ENCODE measurements around the gene RBM33.
A peak's percentile ranks its signal among the peaks of the same experiment; 100 is the strongest.

RBM33 gene

DNA sequence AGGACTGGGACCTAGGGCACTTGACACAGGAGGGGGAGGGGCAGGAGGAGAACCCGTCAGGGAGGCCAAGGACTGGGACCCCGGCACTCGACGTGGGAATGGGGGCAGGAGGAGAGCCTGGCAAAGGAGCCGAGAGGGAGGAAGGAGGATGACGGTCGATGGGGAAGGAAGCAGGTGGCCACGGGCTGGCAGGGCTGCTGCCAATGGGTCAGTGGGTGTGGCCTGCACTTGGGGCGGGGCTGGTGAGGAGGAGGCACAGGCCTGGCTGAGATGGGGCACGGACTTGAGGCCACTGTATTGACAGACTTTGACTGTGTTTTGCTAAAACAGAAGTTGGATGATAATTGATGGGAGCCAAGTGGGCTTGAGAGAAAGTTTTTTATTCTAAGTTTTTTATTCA, 68.9 kb downstream of the RBM33 start:
- CTCF ChIA-PET = no interaction called here
- peaks cover 0 to 89% of the 10 kb centered on the region in 2 experiments; a peak in 1 of 3 replicates for H3K36me3 ChIP-seq (ENCODE audit: control insufficient read depth in 2 of 2, insufficient read depth in 1 of 2, low read length in 2 of 2)
- no peaks in the 10 kb centered on the region for H3K9me3 ChIP-seq (ENCODE audit: control insufficient read depth, insufficient read depth, low read depth, low read length)
- H3K4me1 ChIP-seq (ENCODE audit: control insufficient read depth, insufficient read depth, low read length) = no peaks in the 10 kb centered on the region
- H3K27ac ChIP-seq (ENCODE audit: extremely low read depth, low read depth, low read length) = no peak overlapping the region
- no peak overlapping the region for H3K4me3 ChIP-seq (ENCODE audit: low read depth, low read length)
- POLR2A ChIA-PET = no interaction called here
- no peak for TF ChIP-seq MZF1 (tag by site-specific recombination; IDR thresholded peaks at IDR 0.05; ENCODE audit: borderline replicate concordance)
- TF ChIP-seq KLF9 (tag by site-specific recombination; IDR thresholded peaks at IDR 0.05; ENCODE audit: low read depth) = peak; percentile 74; the same call in 1 of the 2 replicates

GRCh38 chr7:155714702-155715101, 70.2 kb downstream of the RBM33 start:
- TF ChIP-seq KLF1 (tag by site-specific recombination; IDR thresholded peaks at IDR 0.05) = peak; percentile 65; the same call in 1 of the 2 replicates
- TF ChIP-seq, protein P1, sequence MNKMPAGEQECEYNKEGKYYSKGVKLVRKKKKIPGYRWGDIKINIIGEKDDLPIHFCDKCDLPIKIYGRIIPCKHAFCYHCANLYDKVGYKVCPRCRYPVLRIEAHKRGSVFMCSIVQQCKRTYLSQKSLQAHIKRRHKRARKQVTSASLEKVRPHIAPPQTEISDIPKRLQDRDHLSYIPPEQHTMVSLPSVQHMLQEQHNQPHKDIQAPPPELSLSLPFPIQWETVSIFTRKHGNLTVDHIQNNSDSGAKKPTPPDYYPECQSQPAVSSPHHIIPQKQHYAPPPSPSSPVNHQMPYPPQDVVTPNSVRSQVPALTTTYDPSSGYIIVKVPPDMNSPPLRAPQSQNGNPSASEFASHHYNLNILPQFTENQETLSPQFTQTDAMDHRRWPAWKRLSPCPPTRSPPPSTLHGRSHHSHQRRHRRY (tag by site-specific recombination; IDR thresholded peaks at IDR 0.05) = no peak
- Histone ChIP-seq H3K27ac (ENCODE audit: extremely low read depth, low read depth, low read length) (no peak overlapping the region), H3K4me1 (ENCODE audit: control insufficient read depth, insufficient read depth, low read length) (no peaks in the 10 kb centered on the region), H3K4me3 (ENCODE audit: low read depth, low read length) (no peak overlapping the region), H3K9me3 (ENCODE audit: control insufficient read depth, insufficient read depth, low read depth, low read length) (no peaks in the 10 kb centered on the region), H3K36me3 (ENCODE audit: control insufficient read depth in 2 of 2, insufficient read depth in 1 of 2, low read length in 2 of 2) (peaks cover 0 to 82% of the 10 kb centered on the region in 2 experiments; a peak in 1 of 3 replicates)
- POLR2A ChIA-PET = no interaction called here
- CTCF ChIA-PET = no interaction called here

DNA sequence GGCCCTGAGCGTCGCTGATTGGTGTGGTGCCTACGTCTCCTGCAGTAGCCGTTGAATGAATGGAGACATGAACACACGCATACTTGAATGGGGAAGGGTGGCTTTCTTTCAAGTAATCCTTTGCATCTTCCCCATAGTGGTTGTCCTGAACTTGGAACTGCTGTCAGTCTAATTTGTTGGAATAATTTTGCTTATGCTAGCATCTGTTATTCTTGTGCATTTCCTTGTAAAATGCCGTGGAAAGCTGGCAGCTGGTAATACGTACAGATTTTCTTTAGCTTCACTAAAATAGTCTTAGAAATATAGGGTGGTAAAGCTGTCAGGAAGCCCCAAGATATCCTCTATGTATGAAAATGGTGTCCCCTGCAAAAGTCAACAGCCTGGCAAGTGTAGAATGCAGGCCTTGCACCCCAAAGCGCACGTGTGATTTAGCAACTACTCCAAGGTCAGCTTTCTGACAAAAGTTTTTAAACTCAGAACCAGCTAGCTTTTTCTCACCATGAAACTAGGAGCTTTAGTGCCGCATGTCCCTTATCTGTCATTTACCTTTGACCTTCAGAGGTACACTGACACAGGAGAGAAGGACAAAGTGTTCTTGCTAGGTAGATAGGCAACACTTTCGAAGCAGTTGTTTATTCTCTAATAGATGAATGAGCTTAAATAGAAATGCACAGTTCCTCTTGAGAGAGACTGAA, 70.8 kb downstream of the RBM33 start:
- H3K36me3 ChIP-seq (ENCODE audit: control insufficient read depth in 2 of 2, insufficient read depth in 1 of 2, low read length in 2 of 2) = peaks cover 0 to 80% of the 10 kb centered on the region in 2 experiments; a peak in 1 of 3 replicates
- CTCF ChIA-PET = interaction anchor here (0.6 to 0.8 kb wide), 2 partner anchors 116 to 416 kb away, joined by 3 read pairs; no protein-coding TSS in a partner anchor
- H3K27ac ChIP-seq (ENCODE audit: extremely low read depth, low read depth, low read length) = no peak overlapping the region
- no peaks in the 10 kb centered on the region for H3K9me3 ChIP-seq (ENCODE audit: control insufficient read depth, insufficient read depth, low read depth, low read length)
- no peak overlapping the region for H3K4me3 ChIP-seq (ENCODE audit: low read depth, low read length)
- TF ChIP-seq REPIN1 (tag by site-specific recombination; IDR thresholded peaks at IDR 0.05; ENCODE audit: low read depth) (no peak), ZNF571 (tag by site-specific recombination; IDR thresholded peaks at IDR 0.05) (no peak), SP7 (tag by site-specific recombination; IDR thresholded peaks at IDR 0.05) (no peak), ZNF155 (tag by site-specific recombination; IDR thresholded peaks at IDR 0.05) (no peak), KLF7 (tag by site-specific recombination; IDR thresholded peaks at IDR 0.05; ENCODE audit: borderline replicate concordance) (no peak)
- no peaks in the 10 kb centered on the region for H3K4me1 ChIP-seq (ENCODE audit: control insufficient read depth, insufficient read depth, low read length)
- POLR2A ChIA-PET = no interaction called here

DNA sequence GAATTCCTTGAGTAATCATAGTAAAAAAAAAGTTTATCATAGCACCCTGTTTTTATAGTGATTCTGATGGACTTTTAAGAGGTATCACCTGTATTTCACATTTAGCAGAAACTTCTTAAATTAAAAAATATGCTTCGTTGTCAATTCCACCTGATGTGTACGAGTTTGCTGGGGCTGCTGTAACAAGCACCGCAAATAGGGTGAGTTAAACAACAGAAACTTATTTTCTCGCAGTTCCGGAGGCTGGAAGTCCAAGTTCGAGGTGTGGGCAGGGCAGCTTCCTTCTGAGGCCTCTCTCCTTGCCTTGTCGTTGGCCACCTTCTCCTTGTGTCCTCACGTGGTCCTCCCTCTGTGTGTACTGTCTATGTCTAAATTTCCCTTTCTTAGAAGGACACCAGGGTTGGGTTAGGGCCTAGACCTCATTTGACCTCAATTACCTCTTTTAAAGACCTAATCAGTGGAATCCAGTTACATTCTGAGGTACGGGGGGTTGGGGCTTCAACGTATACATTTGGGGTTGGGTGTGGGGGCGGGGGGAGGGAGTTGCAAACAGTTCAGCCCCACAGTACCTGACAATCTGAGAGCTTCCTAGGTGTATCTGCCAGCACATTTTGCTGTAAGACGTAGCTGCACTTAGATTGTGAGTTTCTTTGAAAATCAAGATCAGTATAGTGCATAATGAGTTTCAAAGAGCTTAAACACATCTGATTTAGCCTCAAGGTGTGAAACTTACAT, 72.7 kb downstream of the RBM33 start:
- CTCF ChIA-PET = interaction anchor here (0.6 to 1.3 kb wide), 2 partner anchors 113 to 118 kb away, joined by 3 to 6 read pairs; no protein-coding TSS in a partner anchor
- no peak overlapping the region for H3K4me3 ChIP-seq (ENCODE audit: low read depth, low read length)
- no peak overlapping the region for H3K27ac ChIP-seq (ENCODE audit: extremely low read depth, low read depth, low read length)
- H3K4me1 ChIP-seq (ENCODE audit: control insufficient read depth, insufficient read depth, low read length) = no peaks in the 10 kb centered on the region
- POLR2A ChIA-PET = no interaction called here
- H3K36me3 ChIP-seq (ENCODE audit: control insufficient read depth in 2 of 2, insufficient read depth in 1 of 2, low read length in 2 of 2) = peaks cover 0 to 65% of the 10 kb centered on the region in 2 experiments; a peak in 1 of 3 replicates
- no peaks in the 10 kb centered on the region for H3K9me3 ChIP-seq (ENCODE audit: control insufficient read depth, insufficient read depth, low read depth, low read length)
- peak; percentile 50; the same call in 1 of the 2 replicates for TF ChIP-seq ZNF548 (tag by site-specific recombination; IDR thresholded peaks at IDR 0.05)
- no peak for TF ChIP-seq TRIM28 (IDR thresholded peaks at IDR 0.05; ENCODE audit: borderline replicate concordance, low read length)
- TF ChIP-seq BCL11B (tag by site-specific recombination; IDR thresholded peaks at IDR 0.05; ENCODE audit: low read depth) = no peak

- CTCF ChIA-PET = interaction anchor here (0.6 to 0.7 kb wide), 2 partner anchors 85 to 348 kb away, joined by 3 to 4 read pairs; no protein-coding TSS in a partner anchor
- Histone ChIP-seq H3K4me1 (ENCODE audit: control insufficient read depth, insufficient read depth, low read length) (no peaks in the 10 kb centered on the region), H3K27ac (ENCODE audit: extremely low read depth, low read depth, low read length) (no peak overlapping the region), H3K36me3 (ENCODE audit: control insufficient read depth in 2 of 2, insufficient read depth in 1 of 2, low read length in 2 of 2) (peaks cover 0 to 41% of the 10 kb centered on the region in 2 experiments; a peak in 1 of 3 replicates), H3K4me3 (ENCODE audit: low read depth, low read length) (no peak overlapping the region), H3K9me3 (ENCODE audit: control insufficient read depth, insufficient read depth, low read depth, low read length) (no peaks in the 10 kb centered on the region)
- POLR2A ChIA-PET = no interaction called here
- TF ChIP-seq ZBTB6 (tag by site-specific recombination; IDR thresholded peaks at IDR 0.05) (no peak), ZNF341 (tag by site-specific recombination; IDR thresholded peaks at IDR 0.05; ENCODE audit: low read depth) (no peak), INSM2 (tag by site-specific recombination; IDR thresholded peaks at IDR 0.05) (no peak), GLIS1 (tag by site-specific recombination; IDR thresholded peaks at IDR 0.05) (no peak), ZBTB20 (tag by site-specific recombination; IDR thresholded peaks at IDR 0.05) (no peak)
- TF ChIP-seq, protein P2, sequence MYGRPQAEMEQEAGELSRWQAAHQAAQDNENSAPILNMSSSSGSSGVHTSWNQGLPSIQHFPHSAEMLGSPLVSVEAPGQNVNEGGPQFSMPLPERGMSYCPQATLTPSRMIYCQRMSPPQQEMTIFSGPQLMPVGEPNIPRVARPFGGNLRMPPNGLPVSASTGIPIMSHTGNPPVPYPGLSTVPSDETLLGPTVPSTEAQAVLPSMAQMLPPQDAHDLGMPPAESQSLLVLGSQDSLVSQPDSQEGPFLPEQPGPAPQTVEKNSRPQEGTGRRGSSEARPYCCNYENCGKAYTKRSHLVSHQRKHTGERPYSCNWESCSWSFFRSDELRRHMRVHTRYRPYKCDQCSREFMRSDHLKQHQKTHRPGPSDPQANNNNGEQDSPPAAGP (tag by site-specific recombination; IDR thresholded peaks at IDR 0.05) = no peak
Measured at GRCh38 chr7:155721056-155721455, 76.6 kb downstream of the RBM33 start.
